PFSK-1 (cell line): ENCODE measurements around the gene DSTYK.

ENCODE experiments used
- FOXP2 ChIP-seq: optimal IDR thresholded peaks from 2 replicates; pipeline ENCODE3; 2011; ENCODE audit warnings: borderline replicate concordance, control low read depth, inconsistent platforms; ENCODE audit not compliant: insufficient read depth; ENCODE audit errors: extremely low read length, extremely low read depth
- POLR2AphosphoS5 ChIP-seq: IDR thresholded peaks from 2 replicates; pipeline ENCODE4 v1.6.1; 2012; ENCODE audit warnings: low read depth, mild to moderate bottlenecking, control low read depth, low read length, moderate library complexity
- SIN3A ChIP-seq: IDR thresholded peaks from 2 replicates; pipeline ENCODE4 v1.6.1; 2012; ENCODE audit warnings: mild to moderate bottlenecking, low read length, moderate library complexity, borderline replicate concordance; ENCODE audit not compliant: insufficient read depth
- TAF1 ChIP-seq: IDR thresholded peaks from 2 replicates; pipeline ENCODE4 v1.6.1; 2012; ENCODE audit warnings: low read length, control low read depth, borderline replicate concordance; ENCODE audit not compliant: insufficient read depth
- TF ChIP-seq, protein P1 (sequence below), 2 experiments: IDR thresholded peaks; 2 replicates each; pipeline versions ENCODE4 v1.6.1 to v1.8.0; 2011 to 2012; ENCODE audit warnings: low read depth in 2 of 2, low read length in 2 of 2, control low read depth in 1 of 2, inconsistent platforms in 1 of 2, mild to moderate bottlenecking in 1 of 2, moderate library complexity in 1 of 2; ENCODE audit not compliant: insufficient read depth in 1 of 2

DSTYK gene

DNA sequence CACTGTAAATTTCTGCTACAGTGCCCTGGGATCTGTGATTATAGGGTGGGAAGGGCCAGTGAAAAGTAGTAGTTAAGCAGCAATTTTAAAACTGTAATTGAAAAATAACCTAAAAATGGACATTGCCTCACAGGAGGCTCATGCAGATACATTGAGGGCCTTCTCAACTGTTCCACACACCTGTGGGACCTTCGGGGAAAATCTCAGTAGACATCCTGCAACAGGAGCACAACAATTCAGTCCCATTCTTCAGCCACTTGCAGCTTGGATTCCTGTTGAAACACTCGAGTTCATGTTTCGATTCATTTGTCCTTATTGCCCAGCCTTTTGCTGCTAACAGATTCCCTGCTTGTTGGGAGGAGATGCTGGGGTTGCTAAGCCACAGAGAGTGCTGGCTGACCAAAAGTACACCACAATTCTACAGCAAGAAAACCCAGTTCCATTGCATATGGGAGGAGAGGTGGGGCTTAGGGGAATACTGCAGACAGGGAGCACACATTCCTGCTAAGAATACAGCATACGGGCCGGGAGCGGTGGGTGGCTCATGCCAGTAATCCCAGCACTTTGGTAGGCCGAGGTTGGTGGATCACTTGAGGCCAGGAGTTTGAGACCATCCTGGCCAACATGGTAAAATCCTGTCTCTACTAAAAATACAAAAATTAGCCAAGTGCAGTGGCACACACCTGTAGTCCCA lies 20.8 kb upstream of the DSTYK start:
- TF ChIP-seq SIN3A (no peak), TAF1 (no peak), POLR2AphosphoS5 (no peak), FOXP2 (no peak)
- TF ChIP-seq, protein P1, sequence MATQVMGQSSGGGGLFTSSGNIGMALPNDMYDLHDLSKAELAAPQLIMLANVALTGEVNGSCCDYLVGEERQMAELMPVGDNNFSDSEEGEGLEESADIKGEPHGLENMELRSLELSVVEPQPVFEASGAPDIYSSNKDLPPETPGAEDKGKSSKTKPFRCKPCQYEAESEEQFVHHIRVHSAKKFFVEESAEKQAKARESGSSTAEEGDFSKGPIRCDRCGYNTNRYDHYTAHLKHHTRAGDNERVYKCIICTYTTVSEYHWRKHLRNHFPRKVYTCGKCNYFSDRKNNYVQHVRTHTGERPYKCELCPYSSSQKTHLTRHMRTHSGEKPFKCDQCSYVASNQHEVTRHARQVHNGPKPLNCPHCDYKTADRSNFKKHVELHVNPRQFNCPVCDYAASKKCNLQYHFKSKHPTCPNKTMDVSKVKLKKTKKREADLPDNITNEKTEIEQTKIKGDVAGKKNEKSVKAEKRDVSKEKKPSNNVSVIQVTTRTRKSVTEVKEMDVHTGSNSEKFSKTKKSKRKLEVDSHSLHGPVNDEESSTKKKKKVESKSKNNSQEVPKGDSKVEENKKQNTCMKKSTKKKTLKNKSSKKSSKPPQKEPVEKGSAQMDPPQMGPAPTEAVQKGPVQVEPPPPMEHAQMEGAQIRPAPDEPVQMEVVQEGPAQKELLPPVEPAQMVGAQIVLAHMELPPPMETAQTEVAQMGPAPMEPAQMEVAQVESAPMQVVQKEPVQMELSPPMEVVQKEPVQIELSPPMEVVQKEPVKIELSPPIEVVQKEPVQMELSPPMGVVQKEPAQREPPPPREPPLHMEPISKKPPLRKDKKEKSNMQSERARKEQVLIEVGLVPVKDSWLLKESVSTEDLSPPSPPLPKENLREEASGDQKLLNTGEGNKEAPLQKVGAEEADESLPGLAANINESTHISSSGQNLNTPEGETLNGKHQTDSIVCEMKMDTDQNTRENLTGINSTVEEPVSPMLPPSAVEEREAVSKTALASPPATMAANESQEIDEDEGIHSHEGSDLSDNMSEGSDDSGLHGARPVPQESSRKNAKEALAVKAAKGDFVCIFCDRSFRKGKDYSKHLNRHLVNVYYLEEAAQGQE (IDR thresholded peaks at IDR 0.05; ENCODE audit: insufficient read depth in 1 of 2, low read depth in 2 of 2, low read length in 2 of 2) = no peak

DNA sequence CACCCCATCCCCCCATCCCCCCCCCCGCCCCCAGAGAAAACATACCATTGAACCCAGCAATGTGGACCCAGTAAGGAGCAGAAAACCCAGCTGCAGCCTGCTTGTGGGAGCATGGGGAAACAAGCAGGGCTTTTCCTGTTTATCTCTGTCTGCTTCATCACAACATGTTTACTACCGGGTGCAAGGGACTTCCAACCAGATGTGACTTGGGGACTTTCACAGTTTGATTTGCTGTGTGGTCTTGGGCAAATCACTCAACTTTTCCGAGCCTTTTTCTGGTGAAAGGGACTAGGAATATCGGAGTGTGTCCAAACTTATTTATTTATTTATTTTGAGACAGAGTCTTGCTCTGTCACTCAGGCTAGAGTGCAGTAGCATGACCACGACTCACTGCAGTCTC lies 19.5 kb upstream of the DSTYK start:
- TF ChIP-seq POLR2AphosphoS5 (no peak), FOXP2 (no peak), TAF1 (no peak), SIN3A (no peak)
- TF ChIP-seq, protein P1 (IDR thresholded peaks at IDR 0.05; ENCODE audit: insufficient read depth in 1 of 2, low read depth in 2 of 2, low read length in 2 of 2) = no peak

DNA sequence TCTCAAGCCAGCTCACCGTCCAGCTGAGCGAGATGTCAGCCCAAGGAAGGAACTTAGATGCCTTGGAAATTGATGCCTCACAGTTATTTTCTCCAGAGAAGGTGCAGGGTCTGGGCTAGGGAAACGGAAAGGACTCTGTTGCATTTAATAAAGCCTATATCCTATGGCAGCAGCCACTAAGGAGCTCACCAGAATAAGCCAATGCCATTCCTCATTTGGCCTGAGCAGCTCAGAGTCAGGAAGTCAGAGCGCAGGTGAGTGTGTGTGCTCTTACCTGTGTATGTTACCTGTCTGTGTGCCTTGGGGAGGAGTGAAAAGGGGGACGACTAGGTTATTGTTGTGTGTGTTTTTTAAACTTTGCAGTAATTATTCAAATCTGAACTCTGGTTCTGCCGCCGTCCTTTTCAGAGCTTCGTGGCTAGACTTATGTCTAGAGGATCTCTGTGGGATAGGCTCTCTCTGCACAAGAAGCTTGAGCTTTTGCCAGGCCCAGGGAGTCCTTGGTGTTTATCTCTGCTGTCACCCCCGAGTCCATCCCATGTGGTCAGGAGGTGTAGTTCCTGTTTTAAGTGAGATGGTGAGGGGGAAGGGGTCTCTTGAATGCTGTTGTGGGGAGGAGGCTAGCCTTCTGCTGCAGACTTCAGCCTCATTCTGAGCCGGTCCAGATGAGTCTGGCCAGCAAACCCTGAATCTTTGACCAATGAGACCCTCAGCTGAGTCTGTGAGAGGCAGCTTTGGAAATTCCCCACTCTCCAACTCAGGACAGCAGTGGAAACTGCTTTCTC lies 18.6 kb upstream of the DSTYK start:
- TF ChIP-seq TAF1 (no peak), SIN3A (no peak), POLR2AphosphoS5 (no peak), FOXP2 (no peak)
- TF ChIP-seq, protein P1 (IDR thresholded peaks at IDR 0.05; ENCODE audit: insufficient read depth in 1 of 2, low read depth in 2 of 2, low read length in 2 of 2) = no peak

DNA sequence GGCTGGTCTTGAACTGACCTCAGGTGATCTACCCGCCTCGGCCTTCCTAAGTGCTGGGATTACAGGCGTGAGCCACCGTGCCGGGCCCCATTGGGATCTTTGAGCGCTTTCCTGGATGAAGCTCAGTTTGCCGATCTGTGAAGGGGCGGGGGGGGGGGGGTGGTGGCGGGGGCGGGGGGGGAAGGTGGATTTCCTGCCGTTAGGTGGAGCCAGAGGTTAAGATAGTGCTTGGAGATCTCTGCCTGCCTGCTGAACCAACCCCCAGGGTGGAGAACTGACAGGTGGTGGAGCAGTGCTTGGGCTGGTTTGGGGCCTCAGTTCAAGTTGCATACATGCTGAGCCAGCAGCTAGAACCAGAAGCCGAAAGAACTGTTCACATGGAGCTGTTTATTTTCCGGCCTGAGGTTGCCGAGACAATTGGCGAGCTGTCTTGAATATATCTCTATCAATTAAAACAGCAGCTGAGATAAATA lies 17.9 kb upstream of the DSTYK start:
- no peak for TF ChIP-seq TAF1
- TF ChIP-seq, protein P1 (IDR thresholded peaks at IDR 0.05; ENCODE audit: insufficient read depth in 1 of 2, low read depth in 2 of 2, low read length in 2 of 2) = no peak
